Keratinocyte (primary cell): ENCODE measurements around the gene P3H2.

Source experiments
- EZH2 ChIP-seq: IDR thresholded peaks from one replicate; pipeline ENCODE4 v1.6.1; 2012; ENCODE audit warnings: inconsistent platforms, mild to moderate bottlenecking, low read length, moderate library complexity
- TF ChIP-seq, protein P1 (sequence below), 3 experiments: IDR thresholded peaks in 1 of 3; conservative IDR thresholded peaks in 1 of 3; optimal IDR thresholded peaks in 1 of 3; 2 replicates in 2 of 3; 3 replicates in 1 of 3; pipeline versions ENCODE3 to v1.5.1; 2011; ENCODE audit warnings: low read length in 3 of 3, mild to moderate bottlenecking in 3 of 3, moderate library complexity in 2 of 3, control low read depth in 1 of 3, inconsistent platforms in 1 of 3; ENCODE audit not compliant: insufficient read depth in 2 of 3; ENCODE audit errors: extremely low read depth in 1 of 3

DNA sequence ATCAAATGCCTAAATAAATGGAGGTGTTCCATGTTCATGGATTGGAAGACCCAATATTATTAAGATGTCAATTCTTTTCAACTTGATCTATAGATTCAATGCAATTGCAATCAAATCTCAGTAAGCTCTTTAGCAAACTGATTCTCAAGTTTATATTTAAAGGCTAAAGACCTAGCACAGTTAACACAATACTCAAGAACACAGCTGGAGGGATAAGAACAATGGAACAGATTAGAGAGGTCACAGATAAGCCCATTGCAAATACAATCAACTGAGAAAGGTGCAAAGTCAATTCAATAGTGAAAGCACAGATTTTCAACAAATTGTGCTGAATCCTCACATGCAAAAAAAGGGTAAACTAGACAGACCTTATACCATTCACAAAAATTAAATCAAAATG is 198.9 kb downstream of the P3H2 start:
- TF ChIP-seq, protein P1, sequence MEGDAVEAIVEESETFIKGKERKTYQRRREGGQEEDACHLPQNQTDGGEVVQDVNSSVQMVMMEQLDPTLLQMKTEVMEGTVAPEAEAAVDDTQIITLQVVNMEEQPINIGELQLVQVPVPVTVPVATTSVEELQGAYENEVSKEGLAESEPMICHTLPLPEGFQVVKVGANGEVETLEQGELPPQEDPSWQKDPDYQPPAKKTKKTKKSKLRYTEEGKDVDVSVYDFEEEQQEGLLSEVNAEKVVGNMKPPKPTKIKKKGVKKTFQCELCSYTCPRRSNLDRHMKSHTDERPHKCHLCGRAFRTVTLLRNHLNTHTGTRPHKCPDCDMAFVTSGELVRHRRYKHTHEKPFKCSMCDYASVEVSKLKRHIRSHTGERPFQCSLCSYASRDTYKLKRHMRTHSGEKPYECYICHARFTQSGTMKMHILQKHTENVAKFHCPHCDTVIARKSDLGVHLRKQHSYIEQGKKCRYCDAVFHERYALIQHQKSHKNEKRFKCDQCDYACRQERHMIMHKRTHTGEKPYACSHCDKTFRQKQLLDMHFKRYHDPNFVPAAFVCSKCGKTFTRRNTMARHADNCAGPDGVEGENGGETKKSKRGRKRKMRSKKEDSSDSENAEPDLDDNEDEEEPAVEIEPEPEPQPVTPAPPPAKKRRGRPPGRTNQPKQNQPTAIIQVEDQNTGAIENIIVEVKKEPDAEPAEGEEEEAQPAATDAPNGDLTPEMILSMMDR (optimal IDR thresholded peaks at IDR 0.05 in 1 of 3, IDR thresholded peaks at IDR 0.05 in 1 of 3, conservative IDR thresholded peaks at IDR 0.05 in 1 of 3; ENCODE audit: extremely low read depth in 1 of 3, insufficient read depth in 2 of 3, low read length in 3 of 3): no peak
- TF ChIP-seq EZH2: no peak
